ENCODE data around the gene TMUB2. TPM values are rescaled to one million over a fixed set of nuclear protein-coding genes. Genes with fewer than 3 reads are reported as not detected.

TMUB2 gene
- total and polyA plus RNA-seq, 9 of the 15 experiments (the other 6 are each of a cell fraction or from before 2014, with no cell fraction given): 4.1 to 29.8 (median 16.3) TPM

GRCh38 chr17:44210342-44211192, 23.8 kb downstream of the TMUB2 start (continued):
- TF ChIP-seq SIN3A (IDR thresholded peaks at IDR 0.05; ENCODE audit: borderline replicate concordance in 2 of 2, control insufficient read depth in 1 of 2, low read depth in 2 of 2, low read length in 2 of 2) (peak; percentile 96 to 97), GTF2B (IDR thresholded peaks at IDR 0.05; ENCODE audit: extremely low read depth, insufficient read length) (no peak), PHF21A (IDR thresholded peaks at IDR 0.05; ENCODE audit: borderline replicate concordance, low read depth) (no peak), BACH1 (tag; IDR thresholded peaks at IDR 0.05) (no peak), RAD51 (IDR thresholded peaks at IDR 0.05; ENCODE audit: borderline replicate concordance, low read depth) (no peak; the same call in 1 of the 2 replicates), SREBF2 (CRISPR knock-in tag; IDR thresholded peaks at IDR 0.05) (no peak), ZNF134 (CRISPR knock-in tag; conservative IDR thresholded peaks at IDR 0.05) (no peak), ZNF57 (CRISPR knock-in tag; IDR thresholded peaks at IDR 0.05) (no peak), ARID2 (IDR thresholded peaks at IDR 0.05) (peak; percentile 97), NBN (IDR thresholded peaks at IDR 0.05; ENCODE audit: low read depth) (peak; percentile 35; the same call in 1 of the 2 replicates), ZC3H8 (IDR thresholded peaks at IDR 0.05) (no peak)
- TF ChIP-seq, protein P1, sequence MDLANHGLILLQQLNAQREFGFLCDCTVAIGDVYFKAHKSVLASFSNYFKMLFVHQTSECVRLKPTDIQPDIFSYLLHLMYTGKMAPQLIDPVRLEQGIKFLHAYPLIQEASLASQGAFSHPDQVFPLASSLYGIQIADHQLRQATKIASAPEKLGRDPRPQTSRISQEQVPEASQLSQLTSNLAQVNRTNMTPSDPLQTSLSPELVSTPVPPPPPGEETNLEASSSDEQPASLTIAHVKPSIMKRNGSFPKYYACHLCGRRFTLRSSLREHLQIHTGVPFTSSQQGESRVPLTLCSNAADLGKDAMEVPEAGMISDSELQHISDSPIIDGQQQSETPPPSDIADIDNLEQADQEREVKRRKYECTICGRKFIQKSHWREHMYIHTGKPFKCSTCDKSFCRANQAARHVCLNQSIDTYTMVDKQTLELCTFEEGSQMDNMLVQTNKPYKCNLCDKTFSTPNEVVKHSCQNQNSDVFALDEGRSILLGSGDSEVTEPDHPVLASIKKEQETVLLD (IDR thresholded peaks at IDR 0.05): no peak
- TF ChIP-seq, protein P2, sequence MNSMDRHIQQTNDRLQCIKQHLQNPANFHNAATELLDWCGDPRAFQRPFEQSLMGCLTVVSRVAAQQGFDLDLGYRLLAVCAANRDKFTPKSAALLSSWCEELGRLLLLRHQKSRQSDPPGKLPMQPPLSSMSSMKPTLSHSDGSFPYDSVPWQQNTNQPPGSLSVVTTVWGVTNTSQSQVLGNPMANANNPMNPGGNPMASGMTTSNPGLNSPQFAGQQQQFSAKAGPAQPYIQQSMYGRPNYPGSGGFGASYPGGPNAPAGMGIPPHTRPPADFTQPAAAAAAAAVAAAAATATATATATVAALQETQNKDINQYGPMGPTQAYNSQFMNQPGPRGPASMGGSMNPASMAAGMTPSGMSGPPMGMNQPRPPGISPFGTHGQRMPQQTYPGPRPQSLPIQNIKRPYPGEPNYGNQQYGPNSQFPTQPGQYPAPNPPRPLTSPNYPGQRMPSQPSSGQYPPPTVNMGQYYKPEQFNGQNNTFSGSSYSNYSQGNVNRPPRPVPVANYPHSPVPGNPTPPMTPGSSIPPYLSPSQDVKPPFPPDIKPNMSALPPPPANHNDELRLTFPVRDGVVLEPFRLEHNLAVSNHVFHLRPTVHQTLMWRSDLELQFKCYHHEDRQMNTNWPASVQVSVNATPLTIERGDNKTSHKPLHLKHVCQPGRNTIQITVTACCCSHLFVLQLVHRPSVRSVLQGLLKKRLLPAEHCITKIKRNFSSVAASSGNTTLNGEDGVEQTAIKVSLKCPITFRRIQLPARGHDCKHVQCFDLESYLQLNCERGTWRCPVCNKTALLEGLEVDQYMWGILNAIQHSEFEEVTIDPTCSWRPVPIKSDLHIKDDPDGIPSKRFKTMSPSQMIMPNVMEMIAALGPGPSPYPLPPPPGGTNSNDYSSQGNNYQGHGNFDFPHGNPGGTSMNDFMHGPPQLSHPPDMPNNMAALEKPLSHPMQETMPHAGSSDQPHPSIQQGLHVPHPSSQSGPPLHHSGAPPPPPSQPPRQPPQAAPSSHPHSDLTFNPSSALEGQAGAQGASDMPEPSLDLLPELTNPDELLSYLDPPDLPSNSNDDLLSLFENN (IDR thresholded peaks at IDR 0.05; ENCODE audit: low read depth in 2 of 2, low read length in 2 of 2): peak in 1 of 2 experiments; percentile 54; a peak in 1 of 4 replicates
- TF ChIP-seq, protein P3, sequence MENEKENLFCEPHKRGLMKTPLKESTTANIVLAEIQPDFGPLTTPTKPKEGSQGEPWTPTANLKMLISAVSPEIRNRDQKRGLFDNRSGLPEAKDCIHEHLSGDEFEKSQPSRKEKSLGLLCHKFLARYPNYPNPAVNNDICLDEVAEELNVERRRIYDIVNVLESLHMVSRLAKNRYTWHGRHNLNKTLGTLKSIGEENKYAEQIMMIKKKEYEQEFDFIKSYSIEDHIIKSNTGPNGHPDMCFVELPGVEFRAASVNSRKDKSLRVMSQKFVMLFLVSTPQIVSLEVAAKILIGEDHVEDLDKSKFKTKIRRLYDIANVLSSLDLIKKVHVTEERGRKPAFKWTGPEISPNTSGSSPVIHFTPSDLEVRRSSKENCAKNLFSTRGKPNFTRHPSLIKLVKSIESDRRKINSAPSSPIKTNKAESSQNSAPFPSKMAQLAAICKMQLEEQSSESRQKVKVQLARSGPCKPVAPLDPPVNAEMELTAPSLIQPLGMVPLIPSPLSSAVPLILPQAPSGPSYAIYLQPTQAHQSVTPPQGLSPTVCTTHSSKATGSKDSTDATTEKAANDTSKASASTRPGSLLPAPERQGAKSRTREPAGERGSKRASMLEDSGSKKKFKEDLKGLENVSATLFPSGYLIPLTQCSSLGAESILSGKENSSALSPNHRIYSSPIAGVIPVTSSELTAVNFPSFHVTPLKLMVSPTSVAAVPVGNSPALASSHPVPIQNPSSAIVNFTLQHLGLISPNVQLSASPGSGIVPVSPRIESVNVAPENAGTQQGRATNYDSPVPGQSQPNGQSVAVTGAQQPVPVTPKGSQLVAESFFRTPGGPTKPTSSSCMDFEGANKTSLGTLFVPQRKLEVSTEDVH (IDR thresholded peaks at IDR 0.05; ENCODE audit: low read depth, partially characterized antibody): peak; percentile 85

Measured in K562 (cell line).